WTC11 (cell line): ENCODE measurements around the gene DNAJC12. TPM values are rescaled to one million over a fixed set of nuclear protein-coding genes. Genes with fewer than 3 reads are reported as not detected.

Source experiments
- ATAC-seq: fragments of 200-7000 bp; cut with Tn5 transposase; 2 replicates; pipeline ENCODE4 v1.10.0; 2021; ENCODE audit warnings: mild to moderate bottlenecking, moderate library complexity
- CTCF ChIA-PET: fragments of 300-600 bp; sonication (Branson Sonifier 250); formaldehyde crosslinking; loops from one replicate; lab custom pipeline; 2021; ENCODE audit warnings: antibody characterized with exemption; lab: Charles Lee
- POLR2A ChIA-PET: fragments of 350-600 bp; sonication (Branson Sonifier 250); formaldehyde crosslinking; loops from one replicate; lab custom pipeline; 2021; ENCODE audit warnings: antibody characterized with exemption; lab: Charles Lee
- DNase-seq: peaks from one replicate; pipeline ENCODE4 v3.0.0; 2021; ENCODE audit warnings: low spot score
- H3K27ac Mint-ChIP-seq: 2 replicates; pipeline ENCODE4 v1.8.0; 2021; ENCODE audit warnings: mixed read lengths
- H3K27me3 Mint-ChIP-seq: 2 replicates; pipeline ENCODE4 v1.8.0; 2021; ENCODE audit warnings: low read depth, mild to moderate bottlenecking, moderate library complexity, mixed read lengths
- H3K36me3 Mint-ChIP-seq: 2 replicates; pipeline ENCODE4 v1.8.0; 2021; ENCODE audit warnings: mixed read lengths
- H3K4me1 Mint-ChIP-seq: 2 replicates; pipeline ENCODE4 v1.8.0; 2022; ENCODE audit warnings: mixed read lengths
- H3K4me3 Mint-ChIP-seq: 2 replicates; pipeline ENCODE4 v1.8.0; 2021; ENCODE audit warnings: mild to moderate bottlenecking, moderate library complexity, mixed read lengths
- H3K9me3 Mint-ChIP-seq: 2 replicates; pipeline ENCODE4 v1.8.0; 2021; ENCODE audit warnings: mixed read lengths
- CBFB ChIP-seq: sonication (generic); formaldehyde crosslinking; IDR thresholded peaks from 2 replicates; pipeline ENCODE4 v1.8.1; 2022; ENCODE audit warnings: mild to moderate bottlenecking, low read depth, missing genetic modification reagents
- CREM ChIP-seq: sonication (generic); formaldehyde crosslinking; IDR thresholded peaks from 2 replicates; pipeline ENCODE4 v1.8.1; 2022; ENCODE audit warnings: mild to moderate bottlenecking, missing genetic modification reagents, moderate library complexity
- E2F1 ChIP-seq: sonication (generic); formaldehyde crosslinking; IDR thresholded peaks from 2 replicates; pipeline ENCODE4 v1.8.0; 2022; ENCODE audit warnings: mild to moderate bottlenecking, missing genetic modification reagents
- GRHL2 ChIP-seq: fragments of 250-450 bp; sonication (Bioruptor Pico); IDR thresholded peaks from 2 replicates; pipeline ENCODE4 v1.8.0; 2022; ENCODE audit warnings: mild to moderate bottlenecking, moderate library complexity; ENCODE audit not compliant: insufficient replicate concordance, severe bottlenecking
- JAZF1 ChIP-seq: fragments of 250-450 bp; sonication (Bioruptor Pico); IDR thresholded peaks from 2 replicates; pipeline ENCODE4 v1.9.0; 2021; ENCODE audit warnings: moderate library complexity, mild to moderate bottlenecking, inconsistent platforms
- MAX ChIP-seq: sonication (generic); formaldehyde crosslinking; IDR thresholded peaks from 2 replicates; pipeline ENCODE4 v1.8.0; 2022; ENCODE audit warnings: mild to moderate bottlenecking, missing genetic modification reagents
- NFE2L1 ChIP-seq: sonication (generic); formaldehyde crosslinking; IDR thresholded peaks from 2 replicates; pipeline ENCODE4 v1.8.1; 2023; ENCODE audit warnings: missing genetic modification reagents
- SMAD3 ChIP-seq: sonication (generic); formaldehyde crosslinking; IDR thresholded peaks from 2 replicates; pipeline ENCODE4 v1.8.0; 2022; ENCODE audit warnings: missing genetic modification reagents, mild to moderate bottlenecking, borderline replicate concordance
- TEAD4 ChIP-seq: sonication (generic); formaldehyde crosslinking; IDR thresholded peaks from 2 replicates; pipeline ENCODE4 v1.8.0; 2022; ENCODE audit warnings: mild to moderate bottlenecking, missing genetic modification reagents
- ZNF416 ChIP-seq: fragments of 250-450 bp; sonication (Bioruptor Pico); IDR thresholded peaks from 2 replicates; pipeline ENCODE4 v1.9.0; 2021; ENCODE audit warnings: mild to moderate bottlenecking, inconsistent platforms
- total RNA-seq: library from RNA; stranded (reverse); gene quantifications from 3 replicates; pipeline ENCODE4 v1.2.3, GENCODE V29; 2021
- TF ChIP-seq, protein P1 (sequence below): sonication (generic); formaldehyde crosslinking; IDR thresholded peaks from 2 replicates; pipeline ENCODE4 v1.8.0; 2023; ENCODE audit warnings: missing genetic modification reagents, mild to moderate bottlenecking, borderline replicate concordance
- TF ChIP-seq, protein P2 (sequence below): sonication (generic); formaldehyde crosslinking; IDR thresholded peaks from 2 replicates; pipeline ENCODE4 v1.8.1; 2023; ENCODE audit warnings: mild to moderate bottlenecking, missing genetic modification reagents, borderline replicate concordance
- TF ChIP-seq, protein P3 (sequence below): sonication (generic); formaldehyde crosslinking; IDR thresholded peaks from 2 replicates; pipeline ENCODE4 v1.8.1; 2023; ENCODE audit warnings: mild to moderate bottlenecking, missing genetic modification reagents
- TF ChIP-seq, protein P4 (sequence below): fragments of 250-450 bp; sonication (Bioruptor Pico); conservative IDR thresholded peaks from 2 replicates; pipeline ENCODE4 v1.9.0; 2021; ENCODE audit warnings: mild to moderate bottlenecking

DNAJC12 gene
- total RNA-seq, 1 experiment from 2014 or later, result 0.94 TPM

DNA sequence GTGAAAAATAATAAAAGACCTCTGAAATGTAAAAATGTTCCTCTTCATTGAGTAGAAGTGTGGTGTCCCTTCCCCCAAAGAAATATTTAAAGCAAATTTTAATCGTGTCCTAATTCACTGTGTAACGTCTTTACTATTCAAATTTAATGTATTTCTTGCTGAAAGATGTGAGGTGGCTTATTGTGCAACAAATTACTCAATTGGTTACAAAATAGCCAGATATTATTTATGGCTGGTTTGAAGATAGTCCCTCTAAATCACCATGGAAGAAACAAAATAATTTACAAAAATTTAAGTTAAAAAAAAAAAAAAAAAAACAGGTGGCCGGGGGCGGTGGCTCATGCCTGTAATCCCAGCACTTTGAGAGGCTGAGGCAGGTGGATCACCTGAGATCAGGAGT lies 43.7 kb downstream of the DNAJC12 start:
- DNase-seq, result no peak
- H3K27ac Mint-ChIP-seq, result no peak overlapping the region
- no peaks in the 10 kb centered on the region for H3K9me3 Mint-ChIP-seq
- ChIA-PET CTCF (interaction anchor here (2.0 kb wide), 1 partner anchor 44 kb away, joined by 6 read pairs; the partner anchor contains the start of gene DNAJC12), POLR2A (no interaction called here)
- H3K4me3 Mint-ChIP-seq, result no peak overlapping the region
- TF ChIP-seq GRHL2 (CRISPR knock-in tag) (no peak), CREM (CRISPR knock-in tag) (no peak), TEAD4 (CRISPR knock-in tag) (no peak), JAZF1 (CRISPR knock-in tag) (no peak), NFE2L1 (CRISPR knock-in tag) (no peak), E2F1 (no peak), CBFB (CRISPR knock-in tag) (no peak), SMAD3 (no peak), MAX (no peak), ZNF416 (CRISPR knock-in tag) (no peak)
- TF ChIP-seq, protein P1, sequence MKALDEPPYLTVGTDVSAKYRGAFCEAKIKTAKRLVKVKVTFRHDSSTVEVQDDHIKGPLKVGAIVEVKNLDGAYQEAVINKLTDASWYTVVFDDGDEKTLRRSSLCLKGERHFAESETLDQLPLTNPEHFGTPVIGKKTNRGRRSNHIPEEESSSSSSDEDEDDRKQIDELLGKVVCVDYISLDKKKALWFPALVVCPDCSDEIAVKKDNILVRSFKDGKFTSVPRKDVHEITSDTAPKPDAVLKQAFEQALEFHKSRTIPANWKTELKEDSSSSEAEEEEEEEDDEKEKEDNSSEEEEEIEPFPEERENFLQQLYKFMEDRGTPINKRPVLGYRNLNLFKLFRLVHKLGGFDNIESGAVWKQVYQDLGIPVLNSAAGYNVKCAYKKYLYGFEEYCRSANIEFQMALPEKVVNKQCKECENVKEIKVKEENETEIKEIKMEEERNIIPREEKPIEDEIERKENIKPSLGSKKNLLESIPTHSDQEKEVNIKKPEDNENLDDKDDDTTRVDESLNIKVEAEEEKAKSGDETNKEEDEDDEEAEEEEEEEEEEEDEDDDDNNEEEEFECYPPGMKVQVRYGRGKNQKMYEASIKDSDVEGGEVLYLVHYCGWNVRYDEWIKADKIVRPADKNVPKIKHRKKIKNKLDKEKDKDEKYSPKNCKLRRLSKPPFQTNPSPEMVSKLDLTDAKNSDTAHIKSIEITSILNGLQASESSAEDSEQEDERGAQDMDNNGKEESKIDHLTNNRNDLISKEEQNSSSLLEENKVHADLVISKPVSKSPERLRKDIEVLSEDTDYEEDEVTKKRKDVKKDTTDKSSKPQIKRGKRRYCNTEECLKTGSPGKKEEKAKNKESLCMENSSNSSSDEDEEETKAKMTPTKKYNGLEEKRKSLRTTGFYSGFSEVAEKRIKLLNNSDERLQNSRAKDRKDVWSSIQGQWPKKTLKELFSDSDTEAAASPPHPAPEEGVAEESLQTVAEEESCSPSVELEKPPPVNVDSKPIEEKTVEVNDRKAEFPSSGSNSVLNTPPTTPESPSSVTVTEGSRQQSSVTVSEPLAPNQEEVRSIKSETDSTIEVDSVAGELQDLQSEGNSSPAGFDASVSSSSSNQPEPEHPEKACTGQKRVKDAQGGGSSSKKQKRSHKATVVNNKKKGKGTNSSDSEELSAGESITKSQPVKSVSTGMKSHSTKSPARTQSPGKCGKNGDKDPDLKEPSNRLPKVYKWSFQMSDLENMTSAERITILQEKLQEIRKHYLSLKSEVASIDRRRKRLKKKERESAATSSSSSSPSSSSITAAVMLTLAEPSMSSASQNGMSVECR, result no peak
- TF ChIP-seq, protein P2, sequence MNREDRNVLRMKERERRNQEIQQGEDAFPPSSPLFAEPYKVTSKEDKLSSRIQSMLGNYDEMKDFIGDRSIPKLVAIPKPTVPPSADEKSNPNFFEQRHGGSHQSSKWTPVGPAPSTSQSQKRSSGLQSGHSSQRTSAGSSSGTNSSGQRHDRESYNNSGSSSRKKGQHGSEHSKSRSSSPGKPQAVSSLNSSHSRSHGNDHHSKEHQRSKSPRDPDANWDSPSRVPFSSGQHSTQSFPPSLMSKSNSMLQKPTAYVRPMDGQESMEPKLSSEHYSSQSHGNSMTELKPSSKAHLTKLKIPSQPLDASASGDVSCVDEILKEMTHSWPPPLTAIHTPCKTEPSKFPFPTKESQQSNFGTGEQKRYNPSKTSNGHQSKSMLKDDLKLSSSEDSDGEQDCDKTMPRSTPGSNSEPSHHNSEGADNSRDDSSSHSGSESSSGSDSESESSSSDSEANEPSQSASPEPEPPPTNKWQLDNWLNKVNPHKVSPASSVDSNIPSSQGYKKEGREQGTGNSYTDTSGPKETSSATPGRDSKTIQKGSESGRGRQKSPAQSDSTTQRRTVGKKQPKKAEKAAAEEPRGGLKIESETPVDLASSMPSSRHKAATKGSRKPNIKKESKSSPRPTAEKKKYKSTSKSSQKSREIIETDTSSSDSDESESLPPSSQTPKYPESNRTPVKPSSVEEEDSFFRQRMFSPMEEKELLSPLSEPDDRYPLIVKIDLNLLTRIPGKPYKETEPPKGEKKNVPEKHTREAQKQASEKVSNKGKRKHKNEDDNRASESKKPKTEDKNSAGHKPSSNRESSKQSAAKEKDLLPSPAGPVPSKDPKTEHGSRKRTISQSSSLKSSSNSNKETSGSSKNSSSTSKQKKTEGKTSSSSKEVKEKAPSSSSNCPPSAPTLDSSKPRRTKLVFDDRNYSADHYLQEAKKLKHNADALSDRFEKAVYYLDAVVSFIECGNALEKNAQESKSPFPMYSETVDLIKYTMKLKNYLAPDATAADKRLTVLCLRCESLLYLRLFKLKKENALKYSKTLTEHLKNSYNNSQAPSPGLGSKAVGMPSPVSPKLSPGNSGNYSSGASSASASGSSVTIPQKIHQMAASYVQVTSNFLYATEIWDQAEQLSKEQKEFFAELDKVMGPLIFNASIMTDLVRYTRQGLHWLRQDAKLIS, result no peak
- TF ChIP-seq, protein P3, sequence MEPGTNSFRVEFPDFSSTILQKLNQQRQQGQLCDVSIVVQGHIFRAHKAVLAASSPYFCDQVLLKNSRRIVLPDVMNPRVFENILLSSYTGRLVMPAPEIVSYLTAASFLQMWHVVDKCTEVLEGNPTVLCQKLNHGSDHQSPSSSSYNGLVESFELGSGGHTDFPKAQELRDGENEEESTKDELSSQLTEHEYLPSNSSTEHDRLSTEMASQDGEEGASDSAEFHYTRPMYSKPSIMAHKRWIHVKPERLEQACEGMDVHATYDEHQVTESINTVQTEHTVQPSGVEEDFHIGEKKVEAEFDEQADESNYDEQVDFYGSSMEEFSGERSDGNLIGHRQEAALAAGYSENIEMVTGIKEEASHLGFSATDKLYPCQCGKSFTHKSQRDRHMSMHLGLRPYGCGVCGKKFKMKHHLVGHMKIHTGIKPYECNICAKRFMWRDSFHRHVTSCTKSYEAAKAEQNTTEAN, result no peak
- TF ChIP-seq, protein P4, sequence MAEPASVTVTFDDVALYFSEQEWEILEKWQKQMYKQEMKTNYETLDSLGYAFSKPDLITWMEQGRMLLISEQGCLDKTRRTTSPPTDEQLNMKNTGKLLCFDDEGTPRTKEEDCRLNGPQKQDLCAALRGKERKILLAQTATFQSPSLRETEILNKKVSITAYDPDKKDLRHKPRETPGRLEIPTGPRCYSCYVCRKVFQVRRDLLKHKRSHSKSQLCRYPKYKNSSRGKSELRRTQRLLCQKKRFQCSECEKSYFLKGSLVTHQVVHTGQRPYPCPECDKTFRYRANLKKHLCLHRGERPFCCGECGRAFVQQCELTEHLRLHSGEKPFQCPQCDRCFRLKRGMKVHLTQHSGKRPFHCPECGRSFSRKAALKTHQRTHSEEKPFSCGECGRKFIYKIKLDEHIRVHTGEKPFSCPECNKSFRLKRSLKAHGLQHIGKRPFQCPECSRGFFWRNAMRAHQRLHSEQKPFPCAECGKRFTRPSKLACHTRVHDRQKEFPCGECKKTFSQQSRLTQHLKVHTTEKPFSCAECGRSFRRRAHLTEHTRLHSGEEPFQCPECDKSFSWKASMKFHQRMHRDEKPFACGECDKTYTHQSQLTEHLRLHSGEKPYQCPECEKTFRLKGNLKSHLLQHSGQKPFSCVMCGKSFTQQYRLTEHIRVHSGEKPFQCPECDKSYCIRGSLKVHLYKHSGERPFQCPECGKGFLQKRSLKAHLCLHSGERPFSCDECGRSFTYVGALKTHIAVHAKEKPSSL (CRISPR knock-in tag), result no peak
- no peak for ATAC-seq
- peaks cover 39% of the 10 kb centered on the region for H3K4me1 Mint-ChIP-seq
- H3K27me3 Mint-ChIP-seq, result no peaks in the 10 kb centered on the region
- no peaks in the 10 kb centered on the region for H3K36me3 Mint-ChIP-seq
